K562 (cell line): ENCODE data around the gene POLD1. TPM values are rescaled to one million over a fixed set of nuclear protein-coding genes. Genes with fewer than 3 reads are reported as not detected.

ENCODE experiments used
- ATAC-seq: fragments of 200-7000 bp; cut with Tn5 transposase; 3 replicates; pipeline ENCODE4 v1.9.1; 2020; ENCODE audit warnings: moderate library complexity
- BruUV-seq: library from RNA; stranded (reverse); fragments of 400-500 nt; replicated peaks from 2 replicates; lab custom pipeline; 2021; lab: Mats Ljungman, UMichigan
- CTCF ChIA-PET: fragments of 300-600 bp; formaldehyde crosslinking; extraction: SDS; loops from one replicate; lab custom pipeline; 2021; ENCODE audit warnings: low intra/inter-chr PET ratio; lab: Yijun Ruan, JAX
- POLR2A ChIA-PET: fragments of 300-600, 350-650 bp; sonication (Branson Sonifier 250); formaldehyde crosslinking; extraction: SDS; loops from one replicate; lab custom pipeline; 2021; ENCODE audit warnings: antibody characterized with exemption, inconsistent platforms; lab: Yijun Ruan, JAX
- DNase-seq, 4 experiments: peaks; one replicate each; pipeline versions ENCODE4 v3.0.0 to v3.0.0-alpha.2; 2011 to 2018; ENCODE audit warnings: low spot score in 3 of 4, mixed read lengths in 3 of 4; ENCODE audit errors: extremely low read depth in 1 of 4
- FAIRE-seq: peaks from 2 replicates; lab custom pipeline; 2011; peaks lifted over from hg19 to GRCh38; lab: Jason Lieb, UNC
- H2AFZ ChIP-seq: 2 replicates; pipeline ENCODE4 v1.6.0; 2011; ENCODE audit warnings: low read depth, low read length, control low read depth, inconsistent platforms
- H3K27ac ChIP-seq: fragments of 200-600 bp; 3 replicates; pipeline ENCODE4 v1.8.0; 2011; ENCODE audit warnings: low read depth, mild to moderate bottlenecking, control low read depth, inconsistent platforms, low read length, moderate library complexity, mixed read lengths; ENCODE audit errors: extremely low read depth
- H3K27me3 ChIP-seq, 2 experiments: fragments of 300-600 bp in 1 of 2; 2 replicates in 1 of 2; 3 replicates in 1 of 2; pipeline versions ENCODE4 v1.6.0 to v1.8.0; 2011; ENCODE audit warnings: inconsistent platforms in 2 of 2, low read length in 2 of 2, mild to moderate bottlenecking in 1 of 2, mixed read lengths in 1 of 2, moderate library complexity in 1 of 2; ENCODE audit not compliant: control insufficient read depth in 2 of 2, insufficient read depth in 2 of 2
- H3K36me3 ChIP-seq: fragments of 300-600 bp; 3 replicates; pipeline ENCODE4 v1.8.0; 2011; ENCODE audit warnings: mild to moderate bottlenecking, low read length, inconsistent platforms; ENCODE audit not compliant: control insufficient read depth, insufficient read depth
- H3K4me1 ChIP-seq, 2 experiments: fragments of 200-600 bp in 1 of 2; replicated peaks in 1 of 2; 2 replicates in 1 of 2; 3 replicates in 1 of 2; pipeline versions ENCODE4 v1.5.1 to v1.8.0; 2011; ENCODE audit warnings: inconsistent platforms in 2 of 2, low read length in 2 of 2, mild to moderate bottlenecking in 1 of 2, mixed read lengths in 1 of 2, moderate library complexity in 1 of 2; ENCODE audit not compliant: control insufficient read depth in 2 of 2, insufficient read depth in 2 of 2
- H3K4me2 ChIP-seq: 2 replicates; pipeline ENCODE4 v1.6.1; 2011; ENCODE audit warnings: low read length, control low read depth, inconsistent platforms, mixed read lengths; ENCODE audit not compliant: insufficient read depth
- H3K4me3 ChIP-seq: fragments of 200-600 bp; sonication (generic), shearing (Covaris generic); 2 replicates; pipeline ENCODE4 v1.5.1; 2016; ENCODE audit warnings: control low read depth, inconsistent platforms
- H3K79me2 ChIP-seq: fragments of 200-600 bp; 3 replicates; pipeline ENCODE4 v1.8.0; 2011; ENCODE audit warnings: low read length, inconsistent platforms; ENCODE audit not compliant: control insufficient read depth, insufficient read depth
- H3K9ac ChIP-seq, 2 experiments: 2 replicates each; pipeline versions ENCODE4 v1.6.0 to v1.6.1; 2011; ENCODE audit warnings: low read depth in 2 of 2, low read length in 2 of 2, control low read depth in 1 of 2, inconsistent platforms in 1 of 2, mild to moderate bottlenecking in 1 of 2, mixed read lengths in 1 of 2; ENCODE audit not compliant: insufficient read depth in 1 of 2
- H3K9me1 ChIP-seq: one replicate; pipeline ENCODE4 v1.6.0; 2011; ENCODE audit warnings: inconsistent platforms, mild to moderate bottlenecking, low read length, moderate library complexity; ENCODE audit not compliant: control insufficient read depth, insufficient read depth
- H3K9me3 ChIP-seq: replicated peaks from 2 replicates; pipeline ENCODE4 v1.5.1; 2011; ENCODE audit warnings: low read depth, low read length, inconsistent platforms; ENCODE audit not compliant: control insufficient read depth, insufficient read depth
- H4K20me1 ChIP-seq: replicated peaks from 2 replicates; pipeline ENCODE4 v1.6.1; 2011; ENCODE audit warnings: low read length, inconsistent platforms, mixed read lengths; ENCODE audit not compliant: control insufficient read depth, insufficient read depth
- CHD7 ChIP-seq: fragments of 200-600 bp; sonication (generic); IDR thresholded peaks from one replicate; pipeline ENCODE4 v1.6.1; 2012; ENCODE audit warnings: mild to moderate bottlenecking, low read depth, low read length, inconsistent platforms
- HMBOX1 ChIP-seq: sonication (generic); IDR thresholded peaks from 2 replicates; pipeline ENCODE4 v1.6.1; 2016
- IRF1 ChIP-seq: sonication (generic); formaldehyde crosslinking; IDR thresholded peaks from 2 replicates; pipeline ENCODE4 v1.8.0; 2022; ENCODE audit warnings: missing genetic modification reagents, mild to moderate bottlenecking, borderline replicate concordance
- PTBP1 ChIP-seq: fragments of 200-400 bp; formaldehyde crosslinking; IDR thresholded peaks from 2 replicates; pipeline ENCODE4 v1.6.1; 2017; ENCODE audit warnings: low read depth, low read length
- SMAD3 ChIP-seq: fragments of 450-650 bp; formaldehyde crosslinking; conservative IDR thresholded peaks from 2 replicates; pipeline ENCODE4 v1.4.0; 2020; ENCODE audit warnings: mild to moderate bottlenecking
- SMARCB1 ChIP-seq: IDR thresholded peaks from 2 replicates; pipeline ENCODE4 v1.6.1; 2011; ENCODE audit warnings: improper control_type of control experiment, low read depth; ENCODE audit not compliant: insufficient read length
- ZNF354B ChIP-seq: fragments of 250-450 bp; sonication (Bioruptor Pico); IDR thresholded peaks from 2 replicates; pipeline ENCODE4 v1.4.0; 2020
- ZNF696 ChIP-seq: fragments of 250-450 bp; sonication (Bioruptor Pico); conservative IDR thresholded peaks from 2 replicates; pipeline ENCODE4 v1.4.0; 2020; ENCODE audit warnings: mild to moderate bottlenecking, moderate library complexity
- WGBS: fragments of 100-300 bp; shearing (Covaris generic); methylation state at CpG from one replicate; pipeline ENCODE4 v1.1.6; 2016; ENCODE audit warnings: low coverage, mixed read lengths; ENCODE audit not compliant: insufficient coverage; ENCODE audit errors: missing lambda C conversion rate; 5-methylcytosine and 5-hydroxymethylcytosine counted together
- in situ Hi-C: fragments of 300-500 bp; cut with MboI; formaldehyde crosslinking; loops from 4 replicates; pipeline ENCODE4 v1.15.0; 2018; ENCODE audit warnings: inconsistent platforms, mixed read lengths
- intact Hi-C: fragments of 100-400 bp; cut with micrococcal nuclease; formaldehyde crosslinking; loops from 2 replicates; pipeline ENCODE4 v1.14.2; 2022
- polyA plus RNA-seq, 8 experiments: library from polyadenylated mRNA; depleted of rRNA in 4 of 8; stranded (reverse) in 5 of 8; unstranded in 3 of 8; fragments of >200 nt; fragmentation: Nextera tagmentation in 2 of 8; fragmentation: Illumina TruSeq in 1 of 8; extraction: Ambion mirVana in 2 of 8; extraction: Trizol in 1 of 8; gene quantifications; 2 replicates each; pipeline versions ENCODE4 v1.2.1 to v1.2.3, GENCODE V29; 2011 to 2014; ENCODE audit warnings: inconsistent platforms in 1 of 8, missing spikeins in 1 of 8
- total RNA-seq, 7 experiments: library from RNA; depleted of rRNA in 6 of 7; stranded (reverse); fragments of >200 nt in 6 of 7; fragmentation: Illumina TruSeq in 2 of 7; extraction: Trizol in 2 of 7; gene quantifications; 2 replicates each; pipeline versions ENCODE4 v1.2.1 to v1.2.3, GENCODE V29; 2011 to 2021; ENCODE audit warnings: low replicate concordance in 1 of 7

Gene POLD1
- total and polyA plus RNA-seq, 9 of the 15 experiments (the other 6 are each of a cell fraction or from before 2014, with no cell fraction given) = 1.3 to 312 (median 47.8) TPM

GRCh38 chr19:50399368-50399745, 15.2 kb downstream of the POLD1 start:
- H3K36me3 ChIP-seq = peaks cover 62% of the 10 kb centered on the region
- no peak; the same call in 2 of the 3 replicates for ATAC-seq
- no peak overlapping the region for H3K4me3 ChIP-seq
- H4K20me1 ChIP-seq = 0 out of 2 replicates have a peak, but pooled peaks cover 4% of the 10 kb centered on the region
- intact Hi-C loops = no loop called here
- ChIA-PET CTCF (no interaction called here), POLR2A (interaction anchor here (1.0 kb wide), 2 partner anchors 12 to 15 kb away, joined by 3 read pairs; partner anchors contain the start of gene POLD1)
- in situ Hi-C loops = no loop called here
- no peak for FAIRE-seq
- H3K79me2 ChIP-seq = peaks cover 28% of the 10 kb centered on the region
- no peak overlapping the region for H3K9ac ChIP-seq
- no peaks in the 10 kb centered on the region for H3K27me3 ChIP-seq
- H3K9me3 ChIP-seq = no peaks in the 10 kb centered on the region
- WGBS = 92% methylated on average over 10 of the region's 10 CpGs
- no TSS peak for BruUV-seq
- no peaks in the 10 kb centered on the region for H3K9me1 ChIP-seq
- H3K4me2 ChIP-seq = no peak overlapping the region
- H3K27ac ChIP-seq = no peak overlapping the region
- peaks cover 0 to 17% of the 10 kb centered on the region in 2 experiments; a peak in 2 of 5 replicates for H3K4me1 ChIP-seq
- no peak overlapping the region for H2AFZ ChIP-seq
- no peak for DNase-seq
- TF ChIP-seq CHD7 (no peak), IRF1 (CRISPR knock-in tag) (no peak), PTBP1 (no peak), ZNF696 (CRISPR knock-in tag) (no peak), HMBOX1 (no peak), SMARCB1 (no peak), SMAD3 (CRISPR knock-in tag) (no peak), ZNF354B (CRISPR knock-in tag) (no peak)
